Measurements from ENCODE around the gene KIR2DL1. TPM values are rescaled to one million over a fixed set of nuclear protein-coding genes. Genes with fewer than 3 reads are reported as not detected.

Gene KIR2DL1
- total RNA-seq, 1 experiment from 2014 or later, result not detected

DNA sequence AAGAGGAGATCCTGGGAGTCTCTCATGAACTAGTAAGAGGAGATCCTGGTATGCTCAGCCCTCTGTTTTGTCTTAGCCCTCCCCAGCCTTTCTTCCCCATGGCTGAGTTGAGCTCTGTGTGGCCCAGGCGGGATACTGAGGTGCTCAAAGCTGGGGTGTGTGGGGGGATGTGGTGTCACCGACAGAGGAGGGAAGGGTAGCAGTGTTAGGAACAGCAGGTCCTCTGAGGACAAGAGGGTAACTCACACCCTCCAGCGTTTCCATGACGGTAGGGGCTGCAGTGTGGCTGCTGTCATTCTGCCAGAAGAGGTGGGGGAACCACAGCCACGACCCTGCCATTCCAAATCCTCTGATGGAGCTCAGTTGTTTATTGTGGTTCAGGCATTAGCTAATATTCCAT, 34.5 kb downstream of the KIR2DL1 start:
- H2BK5ac ChIP-seq (ENCODE audit: insufficient read length, low read length), result no peak overlapping the region
- H3K9ac ChIP-seq (ENCODE audit: extremely low read depth, insufficient read length, low read length), result no peak overlapping the region
- H3K79me1 ChIP-seq (ENCODE audit: insufficient read depth, low read depth, low read length, poor library complexity, severe bottlenecking), result no peaks in the 10 kb centered on the region
- no peak overlapping the region for H4K8ac ChIP-seq (replicated peaks; ENCODE audit: insufficient read length, low read depth, low read length)
- H3K4ac ChIP-seq (ENCODE audit: low read depth, low read length), result no peak overlapping the region
- H3K27ac ChIP-seq (ENCODE audit: insufficient read length, low read depth, low read length), result no peak overlapping the region
- H4K5ac ChIP-seq (ENCODE audit: insufficient read length, low read depth, low read length), result no peak overlapping the region
- H3K23me2 ChIP-seq (ENCODE audit: insufficient read length, low read depth, low read length, poor library complexity, severe bottlenecking), result no peaks in the 10 kb centered on the region
- Mint-ChIP-seq H3K4me1 (no peaks in the 10 kb centered on the region), H3K27me3 (ENCODE audit: low read depth) (peaks cover 6% of the 10 kb centered on the region; the same call in 1 of the 2 replicates), H3K4me3 (no peak overlapping the region), H3K27ac (no peak overlapping the region), H3K9me3 (peaks cover 75 to 79% of the 10 kb centered on the region in 2 experiments), H3K36me3 (ENCODE audit: insufficient read depth in 1 of 3, low read depth in 3 of 3) (peaks cover 18 to 51% (median 19%) of the 10 kb centered on the region in 3 experiments; a peak in 5 of 7 replicates)
- H3K14ac ChIP-seq (ENCODE audit: insufficient read depth, low read length), result no peak overlapping the region
- no peak overlapping the region for H4K91ac ChIP-seq (ENCODE audit: insufficient read length, low read depth, low read length)
- no peak overlapping the region for H3T11ph ChIP-seq (ENCODE audit: low read length)
- H3K18ac ChIP-seq (ENCODE audit: insufficient read length, low read depth, low read length), result no peak overlapping the region
- no peaks in the 10 kb centered on the region for H4K20me1 ChIP-seq (ENCODE audit: control insufficient read depth, insufficient read depth, insufficient read length)
- no peak overlapping the region for H2AFZ ChIP-seq (ENCODE audit: low read length)
- no peaks in the 10 kb centered on the region for H3K27me3 ChIP-seq (ENCODE audit: insufficient read depth, low read length)
- no peak overlapping the region for H2BK120ac ChIP-seq (ENCODE audit: low read depth, low read length, poor library complexity, severe bottlenecking)
- H2BK15ac ChIP-seq (ENCODE audit: low read depth, low read length), result no peak overlapping the region
- H2AK5ac ChIP-seq (ENCODE audit: insufficient read length, low read length), result no peak overlapping the region
- H3K79me2 ChIP-seq (ENCODE audit: insufficient read depth, low read length), result no peaks in the 10 kb centered on the region
- no peak for DNase-seq
- no peaks in the 10 kb centered on the region for H3K4me1 ChIP-seq (ENCODE audit: insufficient read depth, low read length)
- TF ChIP-seq CTCF (conservative IDR thresholded peaks at IDR 0.05), result no peak
- H2BK20ac ChIP-seq (ENCODE audit: low read depth, low read length, poor library complexity, severe bottlenecking), result no peak overlapping the region
- no peak overlapping the region for H2BK12ac ChIP-seq (ENCODE audit: insufficient read length, low read depth, low read length)
- H3K9me3 ChIP-seq (ENCODE audit: control insufficient read depth, low read depth, low read length), result peaks cover 84% of the 10 kb centered on the region
- no peak overlapping the region for H3K4me2 ChIP-seq (ENCODE audit: insufficient read depth, insufficient read length, low read length)
- H3K56ac ChIP-seq (ENCODE audit: insufficient read length, low read depth, low read length), result no peak overlapping the region
- no CpG with 5 or more reads among the region's 5 CpGs for WGBS (ENCODE audit: extremely low coverage, insufficient read length, low lambda C conversion rate)
- no peak overlapping the region for H3K23ac ChIP-seq (ENCODE audit: insufficient read length, low read depth, low read length)

Measured in H9 (cell line).